Mammary epithelial cell (primary cell): ENCODE results near the gene SEMA4D.

Source experiments
- EZH2 ChIP-seq: IDR thresholded peaks from 2 replicates; pipeline ENCODE4 v1.6.1; 2012; ENCODE audit warnings: low read length, inconsistent platforms, borderline replicate concordance
- TF ChIP-seq, protein P1 (sequence below), 2 donors: IDR thresholded peaks in 1 of 2; conservative IDR thresholded peaks in 1 of 2; 2 replicates each; pipeline ENCODE4 v1.5.1; 2011 to 2012; ENCODE audit warnings: inconsistent platforms in 2 of 2, low read length in 2 of 2, mild to moderate bottlenecking in 2 of 2, control low read depth in 1 of 2, low read depth in 1 of 2; ENCODE audit not compliant: insufficient read depth in 1 of 2; ENCODE audit errors: extremely low read depth in 1 of 2

DNA sequence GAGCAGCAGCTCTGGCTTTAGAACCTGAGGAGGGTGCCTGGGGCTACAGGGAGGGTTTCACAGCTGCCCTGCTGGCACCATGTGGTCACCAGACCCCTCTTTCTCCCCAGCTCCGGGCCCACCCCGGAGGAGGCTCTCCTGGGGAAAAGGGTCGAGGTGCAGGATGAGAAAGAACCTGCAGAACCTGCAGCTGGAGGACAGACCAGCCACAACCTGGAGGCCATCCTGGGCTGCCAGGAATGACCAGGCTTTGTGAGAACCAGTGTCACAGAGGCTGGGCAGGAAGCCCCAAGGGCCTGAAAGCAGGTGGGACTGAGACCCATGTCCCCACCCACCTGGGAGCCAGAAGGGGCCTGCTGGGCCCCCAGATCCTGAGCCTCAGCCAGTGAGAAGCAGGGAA lies 23.0 kb downstream of the SEMA4D start:
- TF ChIP-seq, protein P1, sequence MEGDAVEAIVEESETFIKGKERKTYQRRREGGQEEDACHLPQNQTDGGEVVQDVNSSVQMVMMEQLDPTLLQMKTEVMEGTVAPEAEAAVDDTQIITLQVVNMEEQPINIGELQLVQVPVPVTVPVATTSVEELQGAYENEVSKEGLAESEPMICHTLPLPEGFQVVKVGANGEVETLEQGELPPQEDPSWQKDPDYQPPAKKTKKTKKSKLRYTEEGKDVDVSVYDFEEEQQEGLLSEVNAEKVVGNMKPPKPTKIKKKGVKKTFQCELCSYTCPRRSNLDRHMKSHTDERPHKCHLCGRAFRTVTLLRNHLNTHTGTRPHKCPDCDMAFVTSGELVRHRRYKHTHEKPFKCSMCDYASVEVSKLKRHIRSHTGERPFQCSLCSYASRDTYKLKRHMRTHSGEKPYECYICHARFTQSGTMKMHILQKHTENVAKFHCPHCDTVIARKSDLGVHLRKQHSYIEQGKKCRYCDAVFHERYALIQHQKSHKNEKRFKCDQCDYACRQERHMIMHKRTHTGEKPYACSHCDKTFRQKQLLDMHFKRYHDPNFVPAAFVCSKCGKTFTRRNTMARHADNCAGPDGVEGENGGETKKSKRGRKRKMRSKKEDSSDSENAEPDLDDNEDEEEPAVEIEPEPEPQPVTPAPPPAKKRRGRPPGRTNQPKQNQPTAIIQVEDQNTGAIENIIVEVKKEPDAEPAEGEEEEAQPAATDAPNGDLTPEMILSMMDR (conservative IDR thresholded peaks at IDR 0.05 in 1 of 2, IDR thresholded peaks at IDR 0.05 in 1 of 2; ENCODE audit: extremely low read depth in 1 of 2, insufficient read depth in 1 of 2, low read depth in 1 of 2, low read length in 2 of 2): no peak
- no peak for TF ChIP-seq EZH2
